ENCODE measurements around the gene IFITM2.

DNA sequence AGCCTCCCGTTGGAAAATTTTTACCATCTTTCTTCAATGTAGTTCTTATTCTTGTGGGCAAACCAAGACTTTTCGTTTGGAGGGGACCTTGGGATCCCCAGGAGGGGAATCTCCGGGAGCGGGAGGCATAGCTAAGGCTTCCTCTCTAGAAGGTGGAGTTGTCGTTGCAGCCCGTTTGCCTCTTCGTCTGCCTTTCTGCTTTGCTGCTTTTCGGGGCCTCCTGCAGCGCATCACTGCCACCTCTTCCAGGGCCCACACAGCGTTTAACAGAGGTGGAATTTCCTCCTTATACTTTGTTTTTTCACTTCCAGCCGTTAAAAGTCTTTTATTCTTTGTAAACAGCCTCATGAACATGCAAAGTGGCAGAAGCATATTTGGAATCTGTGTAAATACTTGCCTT, 16.5 kb downstream of the IFITM2 start:
- TF ChIP-seq CTCF (IDR thresholded peaks at IDR 0.05; ENCODE audit: low read depth, low read length) (no peak), EZH2phosphoT487 (IDR thresholded peaks at IDR 0.05; ENCODE audit: low read depth) (no peak)
